Parathyroid adenoma (tissue), 2 donors: ENCODE data around the gene NMB.

Experiments used
- H2AFZ ChIP-seq: fragments of 300-600 bp; sonication (generic); one replicate; pipeline ENCODE4 v1.7.0; 2017; ENCODE audit warnings: antibody characterized with exemption, mild to moderate bottlenecking
- H3K27ac ChIP-seq: fragments of 300-600 bp; sonication (generic); one replicate; pipeline ENCODE4 v1.7.0; 2017
- H3K27me3 ChIP-seq: fragments of 300-600 bp; sonication (generic); one replicate; pipeline ENCODE4 v1.7.0; 2017; ENCODE audit warnings: low read length; ENCODE audit not compliant: control insufficient read depth, insufficient read depth
- H3K36me3 ChIP-seq: fragments of 300-600 bp; sonication (generic); one replicate; pipeline ENCODE4 v1.7.0; 2017; ENCODE audit warnings: low read length; ENCODE audit not compliant: control insufficient read depth, insufficient read depth
- H3K4me1 ChIP-seq: fragments of 300-600 bp; sonication (generic); one replicate; pipeline ENCODE4 v1.7.0; 2017; ENCODE audit warnings: control low read depth
- H3K4me2 ChIP-seq: fragments of 300-600 bp; sonication (generic); one replicate; pipeline ENCODE4 v1.7.0; 2017; ENCODE audit warnings: low read length
- H3K4me3 ChIP-seq: fragments of 300-600 bp; sonication (generic); one replicate; pipeline ENCODE4 v1.7.0; 2017; ENCODE audit warnings: low read depth, low read length
- H3K79me2 ChIP-seq: fragments of 300-600 bp; sonication (generic); one replicate; pipeline ENCODE4 v1.7.0; 2017; ENCODE audit warnings: control low read depth
- H3K9ac ChIP-seq: fragments of 300-600 bp; sonication (generic); one replicate; pipeline ENCODE4 v1.7.0; 2017; ENCODE audit warnings: mild to moderate bottlenecking
- H3K9me3 ChIP-seq: fragments of 300-600 bp; sonication (generic); one replicate; pipeline ENCODE4 v1.7.0; 2017; ENCODE audit warnings: low read length; ENCODE audit not compliant: control insufficient read depth
- TF ChIP-seq, protein P1 (sequence below): fragments of 300-600 bp; sonication (generic); IDR thresholded peaks from one replicate; pipeline ENCODE4 v1.7.0; 2017; ENCODE audit warnings: antibody characterized with exemption, mild to moderate bottlenecking
- donor health status: primary hyperparathyroidism.

NMB gene

DNA sequence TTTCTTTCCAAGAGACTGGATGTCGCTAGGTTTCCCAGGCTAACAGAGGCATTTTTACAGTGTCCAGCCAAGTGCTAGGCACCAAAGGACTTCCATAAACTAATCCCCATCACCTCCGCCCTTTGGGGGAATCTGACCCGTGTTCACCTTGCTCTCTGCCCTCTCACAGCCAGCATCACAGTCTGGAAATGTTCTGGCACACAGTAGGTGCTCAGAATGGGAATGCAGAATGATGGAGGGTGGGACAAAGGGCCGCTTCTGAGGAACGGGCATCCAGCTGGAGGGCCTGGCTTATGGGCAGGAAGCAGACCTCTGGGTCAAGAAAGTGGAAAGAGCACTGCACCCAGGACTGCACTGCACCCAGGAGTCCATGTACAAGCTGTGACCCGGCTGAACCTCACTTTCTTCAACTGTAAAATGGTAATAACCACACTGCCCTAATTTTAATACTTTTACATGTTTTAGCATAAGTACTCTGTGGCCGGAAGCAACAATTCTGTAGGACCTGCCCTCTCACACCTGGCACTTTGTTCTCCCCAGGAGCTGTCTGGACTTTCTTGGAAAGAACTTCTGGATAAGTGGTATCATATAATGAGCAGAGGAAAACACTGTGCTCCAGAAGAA, 901 bp upstream of the NMB start:
- H3K9ac ChIP-seq, result no peak overlapping the region
- H3K27ac ChIP-seq, result no peak overlapping the region

DNA sequence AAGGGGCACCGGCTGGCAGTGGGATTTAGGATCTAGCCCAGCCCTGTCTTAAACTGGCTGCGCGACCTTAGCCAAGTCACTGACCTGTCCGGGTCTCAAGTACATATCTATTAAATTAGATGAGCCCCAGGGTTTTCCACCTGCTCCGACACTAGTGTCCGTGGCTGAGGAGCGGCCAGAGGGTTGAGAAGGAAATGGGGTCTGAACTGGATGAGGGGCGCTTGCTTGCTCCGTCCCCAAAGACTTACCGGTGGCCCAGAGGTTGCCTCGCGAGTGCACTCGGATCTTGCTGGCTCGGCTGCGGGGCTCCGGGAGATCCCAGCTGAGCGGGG, 285 bp downstream of the NMB start:
- peak overlapping the region; percentile 89 for H2AFZ ChIP-seq
- no peaks in the 10 kb centered on the region for H3K36me3 ChIP-seq
- peak overlapping the region; percentile 78 for H3K4me2 ChIP-seq
- no peaks in the 10 kb centered on the region for H3K9me3 ChIP-seq
- peaks cover 6% of the 10 kb centered on the region for H3K4me1 ChIP-seq
- H3K27me3 ChIP-seq, result no peaks in the 10 kb centered on the region
- H3K79me2 ChIP-seq, result peaks cover 4% of the 10 kb centered on the region
- no peak overlapping the region for H3K9ac ChIP-seq
- H3K4me3 ChIP-seq, result peak overlapping the region; percentile 40
- TF ChIP-seq, protein P1, sequence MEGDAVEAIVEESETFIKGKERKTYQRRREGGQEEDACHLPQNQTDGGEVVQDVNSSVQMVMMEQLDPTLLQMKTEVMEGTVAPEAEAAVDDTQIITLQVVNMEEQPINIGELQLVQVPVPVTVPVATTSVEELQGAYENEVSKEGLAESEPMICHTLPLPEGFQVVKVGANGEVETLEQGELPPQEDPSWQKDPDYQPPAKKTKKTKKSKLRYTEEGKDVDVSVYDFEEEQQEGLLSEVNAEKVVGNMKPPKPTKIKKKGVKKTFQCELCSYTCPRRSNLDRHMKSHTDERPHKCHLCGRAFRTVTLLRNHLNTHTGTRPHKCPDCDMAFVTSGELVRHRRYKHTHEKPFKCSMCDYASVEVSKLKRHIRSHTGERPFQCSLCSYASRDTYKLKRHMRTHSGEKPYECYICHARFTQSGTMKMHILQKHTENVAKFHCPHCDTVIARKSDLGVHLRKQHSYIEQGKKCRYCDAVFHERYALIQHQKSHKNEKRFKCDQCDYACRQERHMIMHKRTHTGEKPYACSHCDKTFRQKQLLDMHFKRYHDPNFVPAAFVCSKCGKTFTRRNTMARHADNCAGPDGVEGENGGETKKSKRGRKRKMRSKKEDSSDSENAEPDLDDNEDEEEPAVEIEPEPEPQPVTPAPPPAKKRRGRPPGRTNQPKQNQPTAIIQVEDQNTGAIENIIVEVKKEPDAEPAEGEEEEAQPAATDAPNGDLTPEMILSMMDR, result no peak
- H3K27ac ChIP-seq, result no peak overlapping the region

More for the DNA sequence above, 901 bp upstream of the NMB start:
- Histone ChIP-seq H3K79me2 (peaks cover under 1% of the 10 kb centered on the region), H2AFZ (no peak overlapping the region), H3K9me3 (no peaks in the 10 kb centered on the region), H3K4me1 (no peaks in the 10 kb centered on the region), H3K4me2 (peak overlapping the region; percentile 78), H3K27me3 (no peaks in the 10 kb centered on the region), H3K4me3 (peak overlapping the region; percentile 40), H3K36me3 (no peaks in the 10 kb centered on the region)
- TF ChIP-seq, protein P1, result no peak

DNA sequence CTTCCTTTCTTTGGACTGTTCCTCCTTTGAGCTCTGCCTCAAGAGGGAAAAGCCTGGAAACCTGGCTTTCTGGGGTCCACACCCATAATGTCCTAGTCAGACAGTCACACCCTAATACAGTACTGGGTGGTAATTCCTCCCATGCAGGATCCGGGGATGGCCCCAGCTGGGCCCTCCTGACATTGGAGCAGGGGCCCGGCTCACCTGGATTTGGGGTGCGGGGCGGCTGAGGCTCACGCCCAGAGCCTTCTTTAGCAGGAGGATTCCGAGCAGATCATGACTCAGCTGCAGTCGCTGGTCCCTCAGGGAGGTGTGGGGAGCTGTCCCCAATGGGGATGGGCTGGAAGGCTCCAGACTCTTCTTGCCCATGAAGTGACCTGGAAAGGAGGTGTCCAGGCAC, 1.0 kb downstream of the NMB start:
- H3K4me2 ChIP-seq, result no peak overlapping the region
- no peak overlapping the region for H2AFZ ChIP-seq
- H3K4me1 ChIP-seq, result peaks cover 6% of the 10 kb centered on the region
- H3K79me2 ChIP-seq, result peaks cover 4% of the 10 kb centered on the region
- no peaks in the 10 kb centered on the region for H3K27me3 ChIP-seq
- H3K27ac ChIP-seq, result no peak overlapping the region
- H3K9me3 ChIP-seq, result no peaks in the 10 kb centered on the region
- TF ChIP-seq, protein P1, result no peak
- no peak overlapping the region for H3K4me3 ChIP-seq
- H3K9ac ChIP-seq, result no peak overlapping the region
- H3K36me3 ChIP-seq, result no peaks in the 10 kb centered on the region

DNA sequence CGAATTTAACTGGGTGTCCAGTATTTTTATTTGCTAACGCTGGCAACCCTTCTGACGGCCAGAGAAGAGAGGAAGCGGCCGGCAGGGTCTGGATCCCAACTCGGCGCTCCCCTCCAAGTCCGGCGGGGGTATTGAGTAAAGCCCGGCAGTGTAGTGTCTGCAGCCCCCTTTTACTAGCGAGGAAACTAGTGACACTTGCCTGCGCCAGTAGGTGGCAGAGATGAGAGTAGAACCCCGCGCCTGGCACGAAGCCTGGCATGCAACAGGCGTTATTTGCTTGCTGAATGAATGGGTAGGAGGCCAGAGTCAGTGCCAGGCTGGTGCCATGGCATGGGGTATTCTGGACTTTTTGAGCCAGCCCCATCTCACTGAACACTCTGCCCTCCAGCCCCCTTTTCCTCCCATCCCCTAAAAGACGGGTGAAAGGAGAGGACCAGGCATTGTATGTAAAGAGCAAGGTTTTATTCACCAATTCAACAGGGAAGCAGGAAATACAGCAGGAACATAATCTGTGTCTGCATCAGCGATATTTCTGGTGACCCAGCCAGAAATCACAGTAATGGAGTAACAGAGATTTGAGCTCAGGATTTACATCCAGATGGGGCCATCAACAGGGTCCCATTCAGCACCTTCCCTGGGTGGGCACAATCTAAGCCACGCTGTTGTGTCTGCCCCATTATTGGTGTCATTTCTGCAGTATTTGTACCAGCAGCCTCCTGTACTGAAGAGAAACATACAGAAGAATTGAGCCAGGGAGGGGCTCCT, 3.1 kb downstream of the NMB start:
- H3K4me3 ChIP-seq, result peak overlapping the region; percentile 87
- H3K27ac ChIP-seq, result peak overlapping the region; percentile 77
- H3K36me3 ChIP-seq, result no peaks in the 10 kb centered on the region
- peaks cover 6% of the 10 kb centered on the region for H3K4me1 ChIP-seq
- H2AFZ ChIP-seq, result peak overlapping the region; percentile 85
- no peaks in the 10 kb centered on the region for H3K9me3 ChIP-seq
- H3K9ac ChIP-seq, result no peak overlapping the region
- peak overlapping the region; percentile 77 for H3K4me2 ChIP-seq
- H3K27me3 ChIP-seq, result no peaks in the 10 kb centered on the region
- H3K79me2 ChIP-seq, result peaks cover 4% of the 10 kb centered on the region
- TF ChIP-seq, protein P1, result peak; percentile 43
